Astrocyte (in vitro differentiated cells and primary cell): Measurements from ENCODE around the gene RENBP.

Source experiments
- CTCF ChIP-seq: IDR thresholded peaks from 2 replicates; pipeline ENCODE4 v1.5.1; 2011; ENCODE audit warnings: low read depth, mild to moderate bottlenecking, inconsistent platforms, low read length, moderate library complexity; ENCODE audit not compliant: insufficient read depth
- EZH2 ChIP-seq: IDR thresholded peaks from 2 replicates; pipeline ENCODE4 v1.6.1; 2012; ENCODE audit warnings: mild to moderate bottlenecking, low read length, inconsistent platforms; ENCODE audit not compliant: insufficient read depth

- TF ChIP-seq CTCF (no peak), EZH2 (no peak)
Measured at GRCh38 chrX:153964105-153964504, 19.7 kb upstream of the RENBP start.
